Measurements from ENCODE around the gene RIMBP2. TPM values are rescaled to one million over a fixed set of nuclear protein-coding genes. Genes with fewer than 3 reads are reported as not detected.

The RIMBP2 gene
- total RNA-seq, 1 experiment from 2014 or later, result not detected

- no peak for TF ChIP-seq CTCF (IDR thresholded peaks at IDR 0.05; ENCODE audit: unreplicated experiment)
- no peaks in the 10 kb centered on the region for H3K27me3 Mint-ChIP-seq (ENCODE audit: insufficient read depth, unreplicated experiment)
- no peak overlapping the region for H3K4me3 Mint-ChIP-seq (ENCODE audit: unreplicated experiment)
- H3K4me1 Mint-ChIP-seq (ENCODE audit: insufficient read depth, unreplicated experiment), result peaks cover 4% of the 10 kb centered on the region
- no TSS peak for BruUV-seq (replicated peaks)
- POLR2A ChIA-PET, result no interaction called here
- no peaks in the 10 kb centered on the region for H3K36me3 Mint-ChIP-seq (ENCODE audit: insufficient read depth, unreplicated experiment)
- H3K27ac Mint-ChIP-seq (ENCODE audit: low read depth, unreplicated experiment), result no peak overlapping the region
- no peaks in the 10 kb centered on the region for H3K9me3 Mint-ChIP-seq (ENCODE audit: unreplicated experiment)
- CTCF ChIA-PET, result no interaction called here
- intact Hi-C loops (cut with micrococcal nuclease), result no loop called here
- no peak for DNase-seq (ENCODE audit: unreplicated experiment)
These were observed 291.9 kb downstream of the RIMBP2 start for GRCh38 chr12:130423991-130424857.

GRCh38 chr12:130423136-130423535 is 293.0 kb downstream of the RIMBP2 start:
- H3K4me1 Mint-ChIP-seq (ENCODE audit: insufficient read depth, unreplicated experiment), result peaks cover 4% of the 10 kb centered on the region
- H3K36me3 Mint-ChIP-seq (ENCODE audit: insufficient read depth, unreplicated experiment), result no peaks in the 10 kb centered on the region
- no peak for DNase-seq (ENCODE audit: unreplicated experiment)
- H3K4me3 Mint-ChIP-seq (ENCODE audit: unreplicated experiment), result no peak overlapping the region
- H3K27me3 Mint-ChIP-seq (ENCODE audit: insufficient read depth, unreplicated experiment), result peaks cover 10% of the 10 kb centered on the region
- POLR2A ChIA-PET, result no interaction called here
- intact Hi-C loops (cut with micrococcal nuclease), result no loop called here
- no TSS peak for BruUV-seq (replicated peaks)
- no peaks in the 10 kb centered on the region for H3K9me3 Mint-ChIP-seq (ENCODE audit: unreplicated experiment)
- TF ChIP-seq CTCF (IDR thresholded peaks at IDR 0.05; ENCODE audit: unreplicated experiment), result no peak
- no peak overlapping the region for H3K27ac Mint-ChIP-seq (ENCODE audit: low read depth, unreplicated experiment)
- CTCF ChIA-PET, result interaction anchor here (0.5 to 0.6 kb wide), 2 partner anchors 39 to 325 kb away, joined by 3 to 4 read pairs; no protein-coding TSS in a partner anchor

GRCh38 chr12:130422676-130423075 is 293.4 kb downstream of the RIMBP2 start:
- Mint-ChIP-seq H3K9me3 (ENCODE audit: unreplicated experiment) (no peaks in the 10 kb centered on the region), H3K27ac (ENCODE audit: low read depth, unreplicated experiment) (no peak overlapping the region), H3K4me1 (ENCODE audit: insufficient read depth, unreplicated experiment) (peaks cover 4% of the 10 kb centered on the region), H3K27me3 (ENCODE audit: insufficient read depth, unreplicated experiment) (peaks cover 15% of the 10 kb centered on the region), H3K36me3 (ENCODE audit: insufficient read depth, unreplicated experiment) (no peaks in the 10 kb centered on the region), H3K4me3 (ENCODE audit: unreplicated experiment) (no peak overlapping the region)
- POLR2A ChIA-PET, result no interaction called here
- intact Hi-C loops (cut with micrococcal nuclease), result no loop called here
- no peak for DNase-seq (ENCODE audit: unreplicated experiment)
- BruUV-seq (replicated peaks), result no TSS peak
- TF ChIP-seq CTCF (IDR thresholded peaks at IDR 0.05; ENCODE audit: unreplicated experiment), result no peak
- CTCF ChIA-PET, result interaction anchor here (0.5 to 0.6 kb wide), 2 partner anchors 40 to 325 kb away, joined by 3 to 4 read pairs; no protein-coding TSS in a partner anchor

- CTCF ChIA-PET, result interaction anchor here (0.6 to 1.1 kb wide), 3 partner anchors 64 to 396 kb away, joined by 4 to 6 read pairs (median 4); no protein-coding TSS in a partner anchor
- no peak for TF ChIP-seq CTCF (IDR thresholded peaks at IDR 0.05; ENCODE audit: unreplicated experiment)
- BruUV-seq (replicated peaks), result no TSS peak
- Mint-ChIP-seq H3K9me3 (ENCODE audit: unreplicated experiment) (no peaks in the 10 kb centered on the region), H3K4me1 (ENCODE audit: insufficient read depth, unreplicated experiment) (peaks cover 4% of the 10 kb centered on the region), H3K4me3 (ENCODE audit: unreplicated experiment) (no peak overlapping the region), H3K36me3 (ENCODE audit: insufficient read depth, unreplicated experiment) (no peaks in the 10 kb centered on the region), H3K27ac (ENCODE audit: low read depth, unreplicated experiment) (no peak overlapping the region), H3K27me3 (ENCODE audit: insufficient read depth, unreplicated experiment) (peaks cover 23% of the 10 kb centered on the region)
- POLR2A ChIA-PET, result no interaction called here
- intact Hi-C loops (cut with micrococcal nuclease), result no loop called here
- peak; percentile 0 for DNase-seq (ENCODE audit: unreplicated experiment)
These were observed 294.2 kb downstream of the RIMBP2 start for GRCh38 chr12:130421896-130422295.

Data from MCF 10A (cell line).